Muscle layer of duodenum (tissue), 2 donors: Measurements from ENCODE around the gene EFNB1.
A peak's percentile ranks its signal among the peaks of the same experiment; 100 is the strongest.

Source experiments
- H3K27ac ChIP-seq: one replicate; pipeline ENCODE4 v1.7.0; 2013; ENCODE audit warnings: mild to moderate bottlenecking, low read length
- H3K27me3 ChIP-seq: one replicate; pipeline ENCODE4 v1.7.0; 2013; ENCODE audit warnings: low read depth, mild to moderate bottlenecking, control low read depth, low read length
- H3K36me3 ChIP-seq, 2 donors: one replicate each; pipeline ENCODE4 v1.7.0; 2013; ENCODE audit warnings: low read length in 2 of 2, control low read depth in 1 of 2, mild to moderate bottlenecking in 1 of 2; ENCODE audit not compliant: insufficient read depth in 2 of 2, control insufficient read depth in 1 of 2
- H3K4me1 ChIP-seq, 2 donors: one replicate each; pipeline ENCODE4 v1.7.0; 2013; ENCODE audit warnings: low read length in 2 of 2, mild to moderate bottlenecking in 2 of 2, control low read depth in 1 of 2, moderate library complexity in 1 of 2; ENCODE audit not compliant: insufficient read depth in 2 of 2, control insufficient read depth in 1 of 2
- H3K4me3 ChIP-seq, 2 donors: one replicate each; pipeline ENCODE4 v1.7.0; 2013; ENCODE audit warnings: low read length in 2 of 2, low read depth in 1 of 2, mild to moderate bottlenecking in 1 of 2
- H3K9me3 ChIP-seq, 2 donors: one replicate each; pipeline ENCODE4 v1.7.0; 2013; ENCODE audit warnings: low read length in 2 of 2, control low read depth in 1 of 2, mild to moderate bottlenecking in 1 of 2; ENCODE audit not compliant: control insufficient read depth in 1 of 2
- donor health status: healthy.

EFNB1 gene

GRCh38 chrX:68808686-68809357 is 20.0 kb upstream of the EFNB1 start:
- Histone ChIP-seq H3K9me3 (no peaks in the 10 kb centered on the region), H3K36me3 (no peaks in the 10 kb centered on the region), H3K27ac (no peak overlapping the region), H3K4me3 (no peak overlapping the region), H3K27me3 (no peaks in the 10 kb centered on the region), H3K4me1 (no peaks in the 10 kb centered on the region)

- Histone ChIP-seq H3K36me3 (no peaks in the 10 kb centered on the region), H3K27ac (no peak overlapping the region), H3K4me1 (no peaks in the 10 kb centered on the region), H3K4me3 (no peak overlapping the region), H3K9me3 (no peaks in the 10 kb centered on the region), H3K27me3 (no peaks in the 10 kb centered on the region)
Observed at GRCh38 chrX:68820476-68821110, 8.2 kb upstream of the EFNB1 start.

- Histone ChIP-seq H3K27ac (no peak overlapping the region), H3K36me3 (no peaks in the 10 kb centered on the region), H3K4me3 (no peak overlapping the region), H3K4me1 (no peaks in the 10 kb centered on the region), H3K9me3 (no peaks in the 10 kb centered on the region), H3K27me3 (no peaks in the 10 kb centered on the region)
Observed at GRCh38 chrX:68821616-68822015, 7.2 kb upstream of the EFNB1 start.

- no peaks in the 10 kb centered on the region for H3K9me3 ChIP-seq
- no peaks in the 10 kb centered on the region for H3K36me3 ChIP-seq
- H3K4me1 ChIP-seq, result no peaks in the 10 kb centered on the region
- H3K27ac ChIP-seq, result no peak overlapping the region
- no peak overlapping the region for H3K4me3 ChIP-seq
- H3K27me3 ChIP-seq, result no peaks in the 10 kb centered on the region
Observed at GRCh38 chrX:68822641-68823410, 6.0 kb upstream of the EFNB1 start.

GRCh38 chrX:68823413-68824151 is 5.2 kb upstream of the EFNB1 start:
- H3K27me3 ChIP-seq, result no peaks in the 10 kb centered on the region
- no peaks in the 10 kb centered on the region for H3K36me3 ChIP-seq
- no peaks in the 10 kb centered on the region for H3K4me1 ChIP-seq
- no peak overlapping the region for H3K27ac ChIP-seq
- no peak overlapping the region for H3K4me3 ChIP-seq
- H3K9me3 ChIP-seq, result no peaks in the 10 kb centered on the region

- no peaks in the 10 kb centered on the region for H3K27me3 ChIP-seq
- H3K27ac ChIP-seq, result no peak overlapping the region
- H3K4me1 ChIP-seq, result no peaks in the 10 kb centered on the region
- H3K4me3 ChIP-seq, result no peak overlapping the region
- H3K9me3 ChIP-seq, result no peaks in the 10 kb centered on the region
- H3K36me3 ChIP-seq, result no peaks in the 10 kb centered on the region
Observed at GRCh38 chrX:68824152-68824433, 4.7 kb upstream of the EFNB1 start.

GRCh38 chrX:68824565-68825125 is 4.2 kb upstream of the EFNB1 start:
- Histone ChIP-seq H3K9me3 (no peaks in the 10 kb centered on the region), H3K4me3 (no peak overlapping the region), H3K27me3 (no peaks in the 10 kb centered on the region)

GRCh38 chrX:68826113-68826980 is 2.5 kb upstream of the EFNB1 start:
- H3K27me3 ChIP-seq, result no peaks in the 10 kb centered on the region
- H3K27ac ChIP-seq, result no peak overlapping the region
- H3K9me3 ChIP-seq, result no peaks in the 10 kb centered on the region

More at GRCh38 chrX:68824565-68825125, 4.2 kb upstream of the EFNB1 start:
- Histone ChIP-seq H3K27ac (no peak overlapping the region), H3K4me1 (no peaks in the 10 kb centered on the region), H3K36me3 (no peaks in the 10 kb centered on the region)

GRCh38 chrX:68827256-68827655 is 1.6 kb upstream of the EFNB1 start:
- Histone ChIP-seq H3K4me3 (no peak overlapping the region), H3K27ac (no peak overlapping the region), H3K9me3 (no peaks in the 10 kb centered on the region), H3K36me3 (no peaks in the 10 kb centered on the region), H3K4me1 (peaks cover 0 to 5% of the 10 kb centered on the region in 2 donors), H3K27me3 (no peaks in the 10 kb centered on the region)

More at GRCh38 chrX:68826113-68826980, 2.5 kb upstream of the EFNB1 start:
- no peaks in the 10 kb centered on the region for H3K36me3 ChIP-seq
- no peaks in the 10 kb centered on the region for H3K4me1 ChIP-seq
- no peak overlapping the region for H3K4me3 ChIP-seq

- Histone ChIP-seq H3K36me3 (no peaks in the 10 kb centered on the region), H3K9me3 (no peaks in the 10 kb centered on the region), H3K27ac (no peak overlapping the region), H3K4me3 (peak overlapping the region; percentile 50 to 78), H3K27me3 (no peaks in the 10 kb centered on the region), H3K4me1 (peaks cover 0 to 8% of the 10 kb centered on the region in 2 donors)
Observed at GRCh38 chrX:68827848-68828624, 785 bp upstream of the EFNB1 start.
